SJCRH30 (cell line): ENCODE results near the gene GLB1L3. TPM values are rescaled to one million over a fixed set of nuclear protein-coding genes. Genes with fewer than 3 reads are reported as not detected.
A peak's percentile ranks its signal among the peaks of the same experiment; 100 is the strongest.

Experiments used
- DNase-seq, 2 experiments: peaks; one replicate each; pipeline ENCODE4 v3.0.0-alpha.2; 2015 to 2020
- H3K27ac ChIP-seq: fragments of 250-450 bp; sonication (Bioruptor Pico); 2 replicates; pipeline ENCODE4 v1.5.1; 2020; ENCODE audit warnings: mild to moderate bottlenecking, moderate library complexity
- H3K27me3 ChIP-seq: fragments of 250-450 bp; sonication (Bioruptor Pico); 2 replicates; pipeline ENCODE4 v1.5.1; 2020; ENCODE audit warnings: mild to moderate bottlenecking, moderate library complexity
- H3K36me3 ChIP-seq: fragments of 250-450 bp; sonication (Bioruptor Pico); 2 replicates; pipeline ENCODE4 v1.5.1; 2020; ENCODE audit warnings: mild to moderate bottlenecking, moderate library complexity
- H3K4me1 ChIP-seq: fragments of 250-450 bp; sonication (Bioruptor Pico); 2 replicates; pipeline ENCODE4 v1.5.1; 2020; ENCODE audit warnings: mild to moderate bottlenecking, moderate library complexity
- H3K4me3 ChIP-seq: fragments of 250-450 bp; sonication (Bioruptor Pico); 2 replicates; pipeline ENCODE4 v1.5.1; 2020; ENCODE audit warnings: mild to moderate bottlenecking, moderate library complexity
- H3K9me3 ChIP-seq: fragments of 250-450 bp; sonication (Bioruptor Pico); replicated peaks from 2 replicates; pipeline ENCODE4 v1.5.1; 2020; ENCODE audit warnings: mild to moderate bottlenecking, moderate library complexity
- total RNA-seq: library from RNA; depleted of rRNA; stranded (reverse); fragments of >200 nt; shearing (Covaris generic); gene quantifications from 2 replicates; pipeline ENCODE4 v1.2.3, GENCODE V29; 2014; rRNA removed

Gene GLB1L3
- total RNA-seq, 1 experiment from 2014 or later = not detected

- Histone ChIP-seq H3K4me1 (no peaks in the 10 kb centered on the region), H3K36me3 (no peaks in the 10 kb centered on the region), H3K4me3 (no peak overlapping the region), H3K27me3 (peaks cover 12% of the 10 kb centered on the region), H3K9me3 (no peaks in the 10 kb centered on the region), H3K27ac (no peak overlapping the region)
- DNase-seq = no peak
Observed at GRCh38 chr11:134361661-134362060, 85.5 kb downstream of the GLB1L3 start.

- peaks cover 12% of the 10 kb centered on the region for H3K27me3 ChIP-seq
- no peak overlapping the region for H3K4me3 ChIP-seq
- H3K27ac ChIP-seq = no peak overlapping the region
- no peaks in the 10 kb centered on the region for H3K36me3 ChIP-seq
- DNase-seq = no peak
- H3K4me1 ChIP-seq = no peaks in the 10 kb centered on the region
- H3K9me3 ChIP-seq = no peaks in the 10 kb centered on the region
Observed at GRCh38 chr11:134362192-134362901, 86.2 kb downstream of the GLB1L3 start.

- H3K4me1 ChIP-seq = no peaks in the 10 kb centered on the region
- H3K27me3 ChIP-seq = peaks cover 15% of the 10 kb centered on the region
- H3K36me3 ChIP-seq = no peaks in the 10 kb centered on the region
- H3K9me3 ChIP-seq = no peaks in the 10 kb centered on the region
- no peak for DNase-seq
- no peak overlapping the region for H3K27ac ChIP-seq
- no peak overlapping the region for H3K4me3 ChIP-seq
Observed at GRCh38 chr11:134363161-134363560, 87.0 kb downstream of the GLB1L3 start.

GRCh38 chr11:134363592-134363991 is 87.4 kb downstream of the GLB1L3 start:
- H3K4me1 ChIP-seq = no peaks in the 10 kb centered on the region
- H3K4me3 ChIP-seq = no peak overlapping the region
- H3K27me3 ChIP-seq = peaks cover 15% of the 10 kb centered on the region
- no peak for DNase-seq
- H3K9me3 ChIP-seq = no peaks in the 10 kb centered on the region
- no peaks in the 10 kb centered on the region for H3K36me3 ChIP-seq
- no peak overlapping the region for H3K27ac ChIP-seq

- peaks cover 15% of the 10 kb centered on the region for H3K27me3 ChIP-seq
- DNase-seq = no peak
Observed at GRCh38 chr11:134364261-134364660, 88.1 kb downstream of the GLB1L3 start.

GRCh38 chr11:134365011-134365925 is 89.1 kb downstream of the GLB1L3 start:
- H3K4me1 ChIP-seq = no peaks in the 10 kb centered on the region
- H3K9me3 ChIP-seq = no peaks in the 10 kb centered on the region
- DNase-seq = peak; percentile 23 to 40
- no peak overlapping the region for H3K27ac ChIP-seq
- H3K27me3 ChIP-seq = peaks cover 14% of the 10 kb centered on the region
- no peak overlapping the region for H3K4me3 ChIP-seq
- no peaks in the 10 kb centered on the region for H3K36me3 ChIP-seq

More at GRCh38 chr11:134364261-134364660, 88.1 kb downstream of the GLB1L3 start:
- Histone ChIP-seq H3K9me3 (no peaks in the 10 kb centered on the region), H3K4me3 (no peak overlapping the region), H3K4me1 (no peaks in the 10 kb centered on the region), H3K36me3 (no peaks in the 10 kb centered on the region), H3K27ac (no peak overlapping the region)

GRCh38 chr11:134366254-134366653 is 90.1 kb downstream of the GLB1L3 start:
- no peak for DNase-seq
- no peaks in the 10 kb centered on the region for H3K36me3 ChIP-seq
- H3K4me1 ChIP-seq = no peaks in the 10 kb centered on the region
- peaks cover 15% of the 10 kb centered on the region for H3K27me3 ChIP-seq
- no peaks in the 10 kb centered on the region for H3K9me3 ChIP-seq
- H3K4me3 ChIP-seq = no peak overlapping the region
- no peak overlapping the region for H3K27ac ChIP-seq

- Histone ChIP-seq H3K4me1 (no peaks in the 10 kb centered on the region), H3K27me3 (peaks cover 19% of the 10 kb centered on the region), H3K4me3 (no peak overlapping the region), H3K9me3 (no peaks in the 10 kb centered on the region), H3K36me3 (no peaks in the 10 kb centered on the region), H3K27ac (no peak overlapping the region)
- no peak for DNase-seq
Observed at GRCh38 chr11:134367781-134368180, 91.6 kb downstream of the GLB1L3 start.

Other genes starting within 250 kb of the GLB1L3 start
- 152 and 155 TPM in 2 replicates for gene JAM3, start 207.3 kb upstream of the GLB1L3 start, total RNA-seq
- gene NCAPD3, start 52.4 kb upstream of the GLB1L3 start, total RNA-seq = 71.2 and 75.7 TPM in 2 replicates
- gene VPS26B, start 51.7 kb upstream of the GLB1L3 start, total RNA-seq = 38.2 and 39.1 TPM in 2 replicates
- 80.1 and 88.0 TPM in 2 replicates for gene THYN1, start 23.0 kb upstream of the GLB1L3 start, total RNA-seq
- gene ACAD8, start 22.8 kb upstream of the GLB1L3 start, total RNA-seq = 31.3 and 32.3 TPM in 2 replicates
- gene GLB1L2, start 55.6 kb downstream of the GLB1L3 start, total RNA-seq = not detected in 2 replicates
- gene B3GAT1, start 135.9 kb downstream of the GLB1L3 start, total RNA-seq = not detected in 2 replicates